MM.1S (cell line): ENCODE data around the gene MYEF2.

Source experiments
- DNase-seq: peaks from one replicate; pipeline ENCODE4 v3.0.0-alpha.2; 2015
- H2AFZ ChIP-seq: fragments of 300-600 bp; sonication (generic); 2 replicates; pipeline ENCODE4 v1.6.0; 2016; ENCODE audit warnings: antibody characterized with exemption, low read length
- H3F3A ChIP-seq: fragments of 300-600 bp; sonication (generic); 2 replicates; pipeline ENCODE4 v1.6.1; 2016; ENCODE audit warnings: mild to moderate bottlenecking, antibody characterized with exemption, low read length, moderate library complexity, mixed read lengths; ENCODE audit not compliant: insufficient read depth
- H3K27ac ChIP-seq: fragments of 300-600 bp; sonication (generic); 2 replicates; pipeline ENCODE4 v1.5.1; 2016; ENCODE audit warnings: mild to moderate bottlenecking, low read length
- H3K27me3 ChIP-seq: fragments of 300-600 bp; sonication (generic); replicated peaks from 2 replicates; pipeline ENCODE4 v1.6.0; 2016; ENCODE audit warnings: low read length; ENCODE audit not compliant: insufficient read depth
- H3K36me3 ChIP-seq: fragments of 300-600 bp; sonication (generic); replicated peaks from 2 replicates; pipeline ENCODE4 v1.6.1; 2016; ENCODE audit warnings: mild to moderate bottlenecking, low read length, mixed read lengths; ENCODE audit not compliant: insufficient read depth
- H3K4me1 ChIP-seq: fragments of 300-600 bp; sonication (generic); 2 replicates; pipeline ENCODE4 v1.6.1; 2016; ENCODE audit warnings: low read length, mixed read lengths
- H3K4me2 ChIP-seq: fragments of 300-600 bp; sonication (generic); 2 replicates; pipeline ENCODE4 v1.6.0; 2016; ENCODE audit warnings: low read depth, low read length
- H3K4me3 ChIP-seq: fragments of 300-600 bp; sonication (generic); 2 replicates; pipeline ENCODE4 v1.5.1; 2016; ENCODE audit warnings: low read length, mixed read lengths
- H3K79me2 ChIP-seq: fragments of 300-600 bp; sonication (generic); 2 replicates; pipeline ENCODE4 v1.6.1; 2016; ENCODE audit warnings: mixed run types, low read length, mixed read lengths
- H3K9ac ChIP-seq: fragments of 300-600 bp; sonication (generic); 2 replicates; pipeline ENCODE4 v1.6.1; 2016; ENCODE audit warnings: low read length, mixed read lengths
- H3K9me2 ChIP-seq: fragments of 300-600 bp; sonication (generic); replicated peaks from 2 replicates; pipeline ENCODE4 v1.6.1; 2016; ENCODE audit warnings: mild to moderate bottlenecking, low read length, mixed read lengths; ENCODE audit not compliant: insufficient read depth
- H3K9me3 ChIP-seq: fragments of 300-600 bp; sonication (generic); replicated peaks from 2 replicates; pipeline ENCODE4 v1.6.1; 2016; ENCODE audit warnings: mild to moderate bottlenecking, low read length, mixed read lengths; ENCODE audit not compliant: insufficient read depth
- H4K20me1 ChIP-seq: fragments of 300-600 bp; sonication (generic); 2 replicates; pipeline ENCODE4 v1.6.1; 2016; ENCODE audit warnings: mild to moderate bottlenecking, low read length, moderate library complexity, mixed read lengths; ENCODE audit not compliant: insufficient read depth
- CTCF ChIP-seq: fragments of 300-600 bp; sonication (generic); IDR thresholded peaks from 2 replicates; pipeline ENCODE4 v1.5.1; 2016; ENCODE audit warnings: antibody characterized with exemption, low read length, mixed read lengths
- EZH2 ChIP-seq: fragments of 300-600 bp; sonication (generic); optimal IDR thresholded peaks from 2 replicates; pipeline ENCODE3; 2017; ENCODE audit warnings: low read depth, mild to moderate bottlenecking, antibody characterized with exemption, low read length, mixed read lengths
- EZH2phosphoT487 ChIP-seq: fragments of 300-600 bp; sonication (generic); IDR thresholded peaks from 2 replicates; pipeline ENCODE4 v1.6.1; 2018; ENCODE audit warnings: antibody characterized with exemption, low read length

MYEF2 gene

GRCh38 chr15:48121849-48122248 is 56.2 kb downstream of the MYEF2 start:
- H3K4me1 ChIP-seq: no peaks in the 10 kb centered on the region
- TF ChIP-seq EZH2phosphoT487: no peak
- no peak for TF ChIP-seq CTCF
- TF ChIP-seq EZH2: no peak
- H3K79me2 ChIP-seq: no peaks in the 10 kb centered on the region
- no peaks in the 10 kb centered on the region for H3K36me3 ChIP-seq
- DNase-seq: no peak
- no peaks in the 10 kb centered on the region for H3K9me3 ChIP-seq
- H3K4me3 ChIP-seq: no peak overlapping the region
- H3K9ac ChIP-seq: no peak overlapping the region
- no peaks in the 10 kb centered on the region for H3K9me2 ChIP-seq
- H3K4me2 ChIP-seq: no peak overlapping the region
- no peaks in the 10 kb centered on the region for H3K27me3 ChIP-seq
- H3K27ac ChIP-seq: no peak overlapping the region
- H3F3A ChIP-seq: no peaks in the 10 kb centered on the region
- no peaks in the 10 kb centered on the region for H4K20me1 ChIP-seq
- no peak overlapping the region for H2AFZ ChIP-seq

- Histone ChIP-seq H3K27ac (no peak within 1 kb of the TSS), H3K27me3 (no peaks in the 10 kb centered on the region), H3K4me2 (no peak within 1 kb of the TSS), H3K9me3 (no peaks in the 10 kb centered on the region), H3K79me2 (no peaks in the 10 kb centered on the region), H4K20me1 (no peaks in the 10 kb centered on the region), H2AFZ (no peak within 1 kb of the TSS), H3K4me1 (no peaks in the 10 kb centered on the region), H3K9me2 (no peaks in the 10 kb centered on the region), H3K9ac (no peak within 1 kb of the TSS), H3F3A (no peaks in the 10 kb centered on the region), H3K4me3 (no peak within 1 kb of the TSS), H3K36me3 (no peaks in the 10 kb centered on the region)
- no peak for DNase-seq
- TF ChIP-seq EZH2 (no peak), CTCF (no peak), EZH2phosphoT487 (no peak)
These were observed 57.4 kb downstream of the MYEF2 start, which contains the start of gene SLC24A5 for GRCh38 chr15:48120745-48121144. TSS of gene SLC24A5 (plus strand) at chr15:48120990. CDS start at chr15:48121045, 55 bp downstream.

- H3K9ac ChIP-seq: no peak overlapping the region
- H3K4me2 ChIP-seq: no peak overlapping the region
- no peaks in the 10 kb centered on the region for H3K79me2 ChIP-seq
- H3K9me2 ChIP-seq: no peaks in the 10 kb centered on the region
- no peak overlapping the region for H2AFZ ChIP-seq
- no peaks in the 10 kb centered on the region for H3K36me3 ChIP-seq
- no peak overlapping the region for H3K4me3 ChIP-seq
- H4K20me1 ChIP-seq: no peaks in the 10 kb centered on the region
- no peak for DNase-seq
- no peaks in the 10 kb centered on the region for H3K4me1 ChIP-seq
- no peaks in the 10 kb centered on the region for H3F3A ChIP-seq
- no peaks in the 10 kb centered on the region for H3K27me3 ChIP-seq
- no peak for TF ChIP-seq EZH2phosphoT487
- TF ChIP-seq EZH2: no peak
- TF ChIP-seq CTCF: no peak
- no peaks in the 10 kb centered on the region for H3K9me3 ChIP-seq
- no peak overlapping the region for H3K27ac ChIP-seq
These were observed 58.8 kb downstream of the MYEF2 start for GRCh38 chr15:48119277-48119676.
